HepG2 (cell line): ENCODE measurements around the gene KIAA0232. TPM values are rescaled to one million over a fixed set of nuclear protein-coding genes. Genes with fewer than 3 reads are reported as not detected.

Experiments
- MYC ChIP-seq: sonication (generic); formaldehyde crosslinking; IDR thresholded peaks from 2 replicates; pipeline ENCODE4 v1.9.0; 2021; ENCODE audit warnings: missing genetic modification reagents, borderline replicate concordance
- POLR2A ChIP-seq, 2 experiments: IDR thresholded peaks; 2 replicates each; pipeline ENCODE4 v1.6.1; 2011; ENCODE audit warnings: low read depth in 2 of 2, low read length in 2 of 2, mild to moderate bottlenecking in 1 of 2, moderate library complexity in 1 of 2; ENCODE audit not compliant: insufficient read depth in 1 of 2
- ZBTB40 ChIP-seq, 2 experiments: fragments of 450-650 bp in 1 of 2; sonication (generic) in 1 of 2; formaldehyde crosslinking in 1 of 2; IDR thresholded peaks; 2 replicates each; pipeline versions ENCODE4 v1.6.1 to v1.8.0; 2016 to 2022; ENCODE audit warnings: antibody characterized with exemption in 1 of 2, mild to moderate bottlenecking in 1 of 2, missing genetic modification reagents in 1 of 2
- ZNF224 ChIP-seq: sonication (generic); formaldehyde crosslinking; IDR thresholded peaks from 2 replicates; pipeline ENCODE4 v1.5.0; 2020; ENCODE audit warnings: mild to moderate bottlenecking, missing genetic modification reagents
- ZNF234 ChIP-seq: sonication (generic); formaldehyde crosslinking; conservative IDR thresholded peaks from 2 replicates; pipeline ENCODE4 v1.5.1; 2020; ENCODE audit warnings: mild to moderate bottlenecking, missing genetic modification reagents
- ZNF44 ChIP-seq: sonication (generic); formaldehyde crosslinking; IDR thresholded peaks from 2 replicates; pipeline ENCODE4 v1.5.1; 2020; ENCODE audit warnings: mild to moderate bottlenecking, missing genetic modification reagents
- ZNF501 ChIP-seq: sonication (generic); formaldehyde crosslinking; IDR thresholded peaks from 2 replicates; pipeline ENCODE4 v1.5.1; 2020; ENCODE audit warnings: mild to moderate bottlenecking, moderate library complexity, missing genetic modification reagents
- ZNF503 ChIP-seq: sonication (generic); formaldehyde crosslinking; IDR thresholded peaks from 2 replicates; pipeline ENCODE4 v1.4.0; 2020; ENCODE audit warnings: missing genetic modification reagents
- ZSCAN9 ChIP-seq: IDR thresholded peaks from 2 replicates; pipeline ENCODE4 v1.6.1; 2016; ENCODE audit warnings: borderline replicate concordance
- polyA plus RNA-seq, 8 experiments: library from polyadenylated mRNA; depleted of rRNA in 3 of 8; stranded (reverse) in 7 of 8; unstranded in 1 of 8; fragments of >200 nt; fragmentation: Illumina TruSeq in 4 of 8; extraction: Trizol in 4 of 8; gene quantifications; 2 replicates each; pipeline versions ENCODE4 v1.2.1 to v1.2.3, GENCODE V29; 2011 to 2016; ENCODE audit warnings: low read depth in 4 of 8, missing spikeins in 1 of 8, mixed read lengths in 1 of 8; ENCODE audit not compliant: insufficient read depth in 1 of 8
- total RNA-seq, 5 experiments: library from RNA; depleted of rRNA; stranded (reverse); fragments of >200 nt; fragmentation: Illumina TruSeq; extraction: Trizol; gene quantifications; 2 replicates each; pipeline ENCODE4 v1.2.3, GENCODE V29; 2016; ENCODE audit warnings: low read depth in 1 of 5
- TF ChIP-seq, protein P1 (sequence below): IDR thresholded peaks from 2 replicates; pipeline ENCODE4 v1.6.1; 2016
- TF ChIP-seq, protein P2 (sequence below): sonication (generic); formaldehyde crosslinking; IDR thresholded peaks from 2 replicates; pipeline ENCODE4; 2020; ENCODE audit warnings: missing genetic modification reagents, mild to moderate bottlenecking, borderline replicate concordance

The KIAA0232 gene
- total and polyA plus RNA-seq, 2 of the 13 experiments (the other 11 are each of a cell fraction or from before 2014, with no cell fraction given) = 7.8 to 17.1 TPM

- TF ChIP-seq ZBTB40 (IDR thresholded peaks at IDR 0.05) = no peak
- no peak for TF ChIP-seq ZBTB40 (CRISPR knock-in tag; IDR thresholded peaks at IDR 0.05)
- TF ChIP-seq ZNF44 (CRISPR knock-in tag) = no peak
- TF ChIP-seq ZNF234 (CRISPR knock-in tag) = no peak
- TF ChIP-seq, protein P1, sequence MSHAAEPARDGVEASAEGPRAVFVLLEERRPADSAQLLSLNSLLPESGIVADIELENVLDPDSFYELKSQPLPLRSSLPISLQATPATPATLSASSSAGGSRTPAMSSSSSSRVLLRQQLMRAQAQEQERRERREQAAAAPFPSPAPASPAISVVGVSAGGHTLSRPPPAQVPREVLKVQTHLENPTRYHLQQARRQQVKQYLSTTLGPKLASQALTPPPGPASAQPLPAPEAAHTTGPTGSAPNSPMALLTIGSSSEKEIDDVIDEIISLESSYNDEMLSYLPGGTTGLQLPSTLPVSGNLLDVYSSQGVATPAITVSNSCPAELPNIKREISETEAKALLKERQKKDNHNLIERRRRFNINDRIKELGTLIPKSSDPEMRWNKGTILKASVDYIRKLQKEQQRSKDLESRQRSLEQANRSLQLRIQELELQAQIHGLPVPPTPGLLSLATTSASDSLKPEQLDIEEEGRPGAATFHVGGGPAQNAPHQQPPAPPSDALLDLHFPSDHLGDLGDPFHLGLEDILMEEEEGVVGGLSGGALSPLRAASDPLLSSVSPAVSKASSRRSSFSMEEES (CRISPR knock-in tag) = no peak
- TF ChIP-seq, protein P2, sequence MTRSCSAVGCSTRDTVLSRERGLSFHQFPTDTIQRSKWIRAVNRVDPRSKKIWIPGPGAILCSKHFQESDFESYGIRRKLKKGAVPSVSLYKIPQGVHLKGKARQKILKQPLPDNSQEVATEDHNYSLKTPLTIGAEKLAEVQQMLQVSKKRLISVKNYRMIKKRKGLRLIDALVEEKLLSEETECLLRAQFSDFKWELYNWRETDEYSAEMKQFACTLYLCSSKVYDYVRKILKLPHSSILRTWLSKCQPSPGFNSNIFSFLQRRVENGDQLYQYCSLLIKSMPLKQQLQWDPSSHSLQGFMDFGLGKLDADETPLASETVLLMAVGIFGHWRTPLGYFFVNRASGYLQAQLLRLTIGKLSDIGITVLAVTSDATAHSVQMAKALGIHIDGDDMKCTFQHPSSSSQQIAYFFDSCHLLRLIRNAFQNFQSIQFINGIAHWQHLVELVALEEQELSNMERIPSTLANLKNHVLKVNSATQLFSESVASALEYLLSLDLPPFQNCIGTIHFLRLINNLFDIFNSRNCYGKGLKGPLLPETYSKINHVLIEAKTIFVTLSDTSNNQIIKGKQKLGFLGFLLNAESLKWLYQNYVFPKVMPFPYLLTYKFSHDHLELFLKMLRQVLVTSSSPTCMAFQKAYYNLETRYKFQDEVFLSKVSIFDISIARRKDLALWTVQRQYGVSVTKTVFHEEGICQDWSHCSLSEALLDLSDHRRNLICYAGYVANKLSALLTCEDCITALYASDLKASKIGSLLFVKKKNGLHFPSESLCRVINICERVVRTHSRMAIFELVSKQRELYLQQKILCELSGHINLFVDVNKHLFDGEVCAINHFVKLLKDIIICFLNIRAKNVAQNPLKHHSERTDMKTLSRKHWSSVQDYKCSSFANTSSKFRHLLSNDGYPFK (CRISPR knock-in tag) = no peak
- peak; percentile 51; the same call in 1 of the 2 replicates for TF ChIP-seq MYC (CRISPR knock-in tag)
- no peak for TF ChIP-seq POLR2A (IDR thresholded peaks at IDR 0.05; ENCODE audit: insufficient read depth in 1 of 2, low read depth in 2 of 2, low read length in 2 of 2)
- no peak; the same call in 1 of the 2 replicates for TF ChIP-seq ZNF501 (CRISPR knock-in tag)
- TF ChIP-seq ZNF503 (CRISPR knock-in tag) = no peak
- no peak for TF ChIP-seq ZSCAN9 (CRISPR knock-in tag)
- no peak for TF ChIP-seq ZNF224 (CRISPR knock-in tag)
Observed at GRCh38 chr4:6902318-6903042, 120.0 kb downstream of the KIAA0232 start (continued).
